AG04450 (cell line): ENCODE results near the gene ZNF70. TPM values are rescaled to one million over a fixed set of nuclear protein-coding genes. Genes with fewer than 3 reads are reported as not detected.
A peak's percentile ranks its signal among the peaks of the same experiment; 100 is the strongest.

ENCODE experiments used
- CTCF ChIA-PET: fragments of 300-600, 350-600 bp; formaldehyde crosslinking; extraction: SDS; loops from one replicate; lab custom pipeline; 2022; ENCODE audit warnings: antibody characterized with exemption, inconsistent platforms; lab: Charles Lee
- POLR2A ChIA-PET: fragments of 350-600 bp; formaldehyde crosslinking; extraction: SDS; loops from one replicate; lab custom pipeline; 2021; ENCODE audit warnings: antibody characterized with exemption, inconsistent platforms; lab: Yijun Ruan, JAX
- DNase-seq: peaks from one replicate; pipeline ENCODE4 v3.0.0-alpha.2; 2011; ENCODE audit warnings: low read depth, low spot score
- H3K27ac ChIP-seq: one replicate; pipeline ENCODE4 v1.5.1; 2012; ENCODE audit warnings: low read depth, low read length, control low read depth
- H3K27me3 ChIP-seq: one replicate; pipeline ENCODE4 v1.6.0; 2012; ENCODE audit warnings: low read length; ENCODE audit not compliant: control insufficient read depth, insufficient read depth
- H3K4me3 ChIP-seq: 2 replicates; pipeline ENCODE4 v1.5.1; 2011; ENCODE audit warnings: mild to moderate bottlenecking, low read depth, low read length, control low read depth
- H3K9me3 ChIP-seq: 2 replicates; pipeline ENCODE4 v1.5.1; 2012; ENCODE audit warnings: low read length; ENCODE audit not compliant: control insufficient read depth, insufficient read depth
- polyA minus RNA-seq: library from RNA; depleted of rRNA, polyadenylated mRNA; stranded (reverse); fragments of >200 nt; gene quantifications from 2 replicates; pipeline ENCODE4 v1.2.3, GENCODE V29; 2011; rRNA and poly(A)+ RNA removed
- polyA plus RNA-seq: library from polyadenylated mRNA; depleted of rRNA; stranded (reverse); fragments of >200 nt; gene quantifications from 2 replicates; pipeline ENCODE4 v1.2.3, GENCODE V29; 2011; rRNA removed
- TF ChIP-seq, protein P1 (sequence below): IDR thresholded peaks from 2 replicates; pipeline ENCODE4 v1.5.1; 2011; ENCODE audit warnings: low read depth, low read length, control low read depth, inconsistent platforms

The ZNF70 gene
- polyA plus RNA-seq (1.6 and 2.8 TPM in 2 replicates), polyA minus RNA-seq (8.8 and 10.1 TPM in 2 replicates)

DNA sequence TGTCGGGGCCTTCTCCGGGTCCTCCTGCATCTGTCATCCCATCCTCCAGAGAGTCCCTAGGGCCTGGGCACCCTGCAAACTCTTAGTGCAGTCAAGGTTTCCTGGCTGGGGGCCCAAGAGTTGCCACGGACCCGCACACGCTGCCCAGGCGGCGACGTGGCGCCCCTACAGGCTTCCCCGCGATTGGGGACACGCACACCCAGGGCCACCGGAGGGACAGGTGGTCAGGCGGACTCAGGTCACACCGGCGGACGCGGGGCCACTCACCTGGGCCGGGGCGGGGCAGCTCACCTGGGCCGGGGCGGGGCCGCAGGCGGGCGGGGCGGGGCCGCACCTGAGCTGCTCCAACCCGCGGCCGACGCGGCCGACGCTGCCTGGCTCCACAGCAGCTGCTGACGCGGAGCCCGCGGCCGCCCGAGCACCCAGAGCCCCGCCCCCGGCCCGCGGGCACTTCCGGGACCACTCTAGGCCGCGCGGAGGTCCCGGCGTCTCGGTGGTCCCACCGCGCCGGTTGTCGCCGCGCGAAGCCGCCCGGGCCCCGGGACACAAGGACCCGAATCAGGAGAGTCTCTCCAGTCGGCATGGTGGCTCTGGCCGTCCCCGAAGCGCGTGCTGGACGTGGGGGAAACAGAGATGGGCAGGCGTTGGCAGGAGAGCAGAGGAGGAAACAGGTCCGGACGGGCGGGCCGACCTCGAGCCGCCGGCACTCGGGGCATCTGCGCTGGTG is at the start of gene ZNF70:
ZNF70 (minus strand) TSS at position 399 of the 727 bp plus-strand sequence. CDS start 5,972 bp downstream, outside the sequence.
- ChIA-PET POLR2A (interaction anchor here (0.6 to 1.2 kb wide), 3 partner anchors 12 to 34 kb away, joined by 3 to 4 read pairs (median 3); partner anchors contain the start of gene C22orf15), CTCF (interaction anchor here (1.5 kb wide), 1 partner anchor 18 kb away, joined by 7 read pairs; no protein-coding TSS in a partner anchor)
- TF ChIP-seq, protein P1, sequence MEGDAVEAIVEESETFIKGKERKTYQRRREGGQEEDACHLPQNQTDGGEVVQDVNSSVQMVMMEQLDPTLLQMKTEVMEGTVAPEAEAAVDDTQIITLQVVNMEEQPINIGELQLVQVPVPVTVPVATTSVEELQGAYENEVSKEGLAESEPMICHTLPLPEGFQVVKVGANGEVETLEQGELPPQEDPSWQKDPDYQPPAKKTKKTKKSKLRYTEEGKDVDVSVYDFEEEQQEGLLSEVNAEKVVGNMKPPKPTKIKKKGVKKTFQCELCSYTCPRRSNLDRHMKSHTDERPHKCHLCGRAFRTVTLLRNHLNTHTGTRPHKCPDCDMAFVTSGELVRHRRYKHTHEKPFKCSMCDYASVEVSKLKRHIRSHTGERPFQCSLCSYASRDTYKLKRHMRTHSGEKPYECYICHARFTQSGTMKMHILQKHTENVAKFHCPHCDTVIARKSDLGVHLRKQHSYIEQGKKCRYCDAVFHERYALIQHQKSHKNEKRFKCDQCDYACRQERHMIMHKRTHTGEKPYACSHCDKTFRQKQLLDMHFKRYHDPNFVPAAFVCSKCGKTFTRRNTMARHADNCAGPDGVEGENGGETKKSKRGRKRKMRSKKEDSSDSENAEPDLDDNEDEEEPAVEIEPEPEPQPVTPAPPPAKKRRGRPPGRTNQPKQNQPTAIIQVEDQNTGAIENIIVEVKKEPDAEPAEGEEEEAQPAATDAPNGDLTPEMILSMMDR = peak; percentile 26; the same call in 1 of the 2 replicates
- peak; percentile 30 for DNase-seq
- Histone ChIP-seq H3K27me3 (no peaks in the 10 kb centered on the region), H3K4me3 (peak within 1 kb of the TSS; percentile 92), H3K9me3 (no peaks in the 10 kb centered on the region; the same call in 1 of the 2 replicates), H3K27ac (peak within 1 kb of the TSS; percentile 77)

DNA sequence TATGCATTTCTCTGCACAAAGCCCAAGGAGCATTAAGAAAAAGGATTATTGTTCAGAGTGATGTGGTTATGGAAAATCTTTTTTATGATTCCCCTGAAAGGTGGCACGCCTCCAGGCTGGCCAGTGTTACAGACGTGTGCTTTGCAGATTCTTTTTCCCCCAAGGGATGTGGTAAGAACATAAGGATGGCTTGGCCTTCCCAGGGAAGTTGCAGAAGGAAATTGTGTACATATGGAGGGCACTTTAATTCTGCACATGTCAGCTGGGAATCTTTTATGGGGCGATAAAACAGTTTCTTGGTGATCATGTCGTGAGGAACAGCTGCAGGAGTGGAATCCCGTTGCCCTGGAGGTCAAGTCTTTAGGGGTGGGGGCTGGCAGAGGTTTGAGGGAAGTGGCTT is 45.5 kb upstream of the ZNF70 start:
- H3K4me3 ChIP-seq = no peak overlapping the region
- ChIA-PET POLR2A (no interaction called here), CTCF (no interaction called here)
- TF ChIP-seq, protein P1 = no peak
- DNase-seq = no peak
- H3K27me3 ChIP-seq = no peaks in the 10 kb centered on the region
- no peak overlapping the region for H3K27ac ChIP-seq
- no peaks in the 10 kb centered on the region for H3K9me3 ChIP-seq

DNA sequence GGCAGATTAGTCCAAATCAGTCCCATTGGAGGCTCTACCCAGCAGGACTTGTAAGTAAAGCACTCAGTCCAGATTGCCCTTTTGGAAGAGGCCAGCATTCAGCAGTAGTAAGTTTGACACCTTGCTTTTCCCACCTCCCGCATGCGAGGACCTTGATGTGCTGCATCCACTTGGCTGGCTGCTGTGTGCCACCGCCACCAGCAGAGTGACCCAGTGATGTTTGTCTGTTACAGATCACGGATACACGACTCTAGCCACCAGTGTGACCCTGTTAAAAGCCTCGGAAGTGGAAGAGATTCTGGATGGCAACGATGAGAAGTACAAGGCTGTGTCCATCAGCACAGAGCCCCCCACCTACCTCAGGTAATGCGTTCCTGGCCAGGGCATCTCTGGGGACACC is 42.4 kb upstream of the ZNF70 start:
- Histone ChIP-seq H3K27ac (no peak overlapping the region), H3K4me3 (no peak overlapping the region)

DNA sequence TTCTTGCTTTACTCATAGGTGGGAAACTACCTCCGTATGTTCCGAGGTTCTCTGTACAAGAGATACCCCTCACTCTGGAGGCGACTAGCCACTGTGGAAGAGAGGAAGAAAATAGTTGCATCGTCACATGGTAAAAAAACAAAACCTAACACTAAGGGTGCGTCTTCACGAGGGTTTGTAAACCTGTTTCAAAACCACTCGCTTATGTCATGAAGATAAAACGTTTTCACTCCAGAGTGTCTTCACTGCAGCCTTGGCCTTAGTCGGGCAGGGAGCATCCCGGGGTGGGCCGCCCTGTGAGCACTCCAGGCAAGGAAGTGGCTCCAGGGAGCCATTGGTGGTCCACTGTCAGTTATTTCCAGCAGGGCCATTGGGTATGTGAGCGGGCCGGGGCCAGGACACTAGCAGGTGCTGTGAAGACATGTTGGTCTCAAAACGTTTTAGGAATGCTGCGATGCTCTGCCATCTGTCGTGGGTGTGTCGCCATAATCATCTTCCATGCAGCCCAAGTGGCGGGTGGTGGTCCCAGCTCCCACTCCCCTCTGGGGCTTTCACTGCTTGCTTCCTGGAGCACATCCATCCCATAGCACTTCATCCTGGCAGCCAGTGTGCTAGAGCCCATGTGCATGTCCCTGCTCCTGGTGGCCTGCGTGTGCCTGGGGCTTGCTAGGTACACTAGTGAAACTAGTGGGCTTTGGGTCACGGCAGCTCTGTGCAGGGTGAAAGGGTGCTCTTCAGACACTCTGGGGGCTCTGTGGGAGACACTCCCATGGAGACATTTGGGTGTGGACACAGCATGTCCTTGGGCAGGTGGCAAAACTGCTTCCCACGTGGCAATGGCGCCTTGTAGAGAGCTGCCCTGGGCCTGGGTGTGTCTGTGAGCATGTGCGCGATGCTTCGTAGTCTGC is 41.1 kb upstream of the ZNF70 start:
- ChIA-PET CTCF (interaction anchor here (1.1 to 1.2 kb wide), 2 partner anchors 21 to 102 kb away, joined by 3 read pairs; partner anchors contain the start of gene MIF), POLR2A (interaction anchor here (0.5 to 0.7 kb wide), 2 partner anchors 13 to 66 kb away, joined by 3 read pairs; no protein-coding TSS in a partner anchor)
- no peak for DNase-seq
- Histone ChIP-seq H3K9me3 (no peaks in the 10 kb centered on the region), H3K4me3 (no peak overlapping the region), H3K27me3 (no peaks in the 10 kb centered on the region), H3K27ac (peak overlapping the region; percentile 61)
- TF ChIP-seq, protein P1 = no peak

More for the DNA sequence above, 42.4 kb upstream of the ZNF70 start:
- TF ChIP-seq, protein P1 = no peak
- ChIA-PET POLR2A (no interaction called here), CTCF (interaction anchor here (0.9 to 1.2 kb wide), 2 partner anchors 57 to 101 kb away, joined by 3 to 4 read pairs; partner anchors contain the start of gene MIF)
- no peaks in the 10 kb centered on the region for H3K9me3 ChIP-seq
- no peak for DNase-seq
- no peaks in the 10 kb centered on the region for H3K27me3 ChIP-seq
